A549 (cell line): ENCODE data around the gene GNB1L. TPM values are rescaled to one million over a fixed set of nuclear protein-coding genes. Genes with fewer than 3 reads are reported as not detected.

ENCODE experiments used
- ATAC-seq, 2 experiments: fragments of 200-7000 bp in 1 of 2; fragments of >200 bp in 1 of 2; cut with Nextera tagmentation in 1 of 2; cut with Tn5 transposase in 1 of 2; 3 replicates each; pipeline versions ENCODE4 v1.8.0 to v1.9.1; 2018 to 2020; ENCODE audit warnings: mild to moderate bottlenecking in 1 of 2, moderate library complexity in 1 of 2
- CTCF ChIA-PET: fragments of 300-600 bp; sonication (Branson Sonifier 250); formaldehyde crosslinking; extraction: SDS; loops from one replicate; lab custom pipeline; 2021; ENCODE audit warnings: antibody characterized with exemption, inconsistent platforms; lab: Yijun Ruan, JAX
- POLR2A ChIA-PET: fragments of 350-600 bp; formaldehyde crosslinking; extraction: SDS; loops from one replicate; lab custom pipeline; 2021; ENCODE audit warnings: antibody characterized with exemption, inconsistent platforms; lab: Yijun Ruan, JAX
- DNase-seq, 2 experiments: peaks; one replicate each; pipeline versions ENCODE4 v3.0.0 to v3.0.0-alpha.2; 2011 to 2016; ENCODE audit warnings: low read depth in 1 of 2, low spot score in 1 of 2
- FAIRE-seq: peaks from 2 replicates; lab custom pipeline; 2011; peaks lifted over from hg19 to GRCh38; lab: Jason Lieb, UNC
- H3K27ac ChIP-seq, 2 experiments: fragments of >200 bp; sonication (Bioruptor Twin); formaldehyde crosslinking; 3 replicates each; pipeline ENCODE4 v1.5.1; 2016 to 2017
- H3K4me1 ChIP-seq: fragments of >200 bp; sonication (Bioruptor Twin); formaldehyde crosslinking; 3 replicates; pipeline ENCODE4 v1.6.1; 2016
- H3K4me2 ChIP-seq: fragments of >200 bp; sonication (Bioruptor Twin); formaldehyde crosslinking; 3 replicates; pipeline ENCODE4 v1.6.1; 2016
- H3K4me3 ChIP-seq: fragments of >200 bp; sonication (Bioruptor Twin); formaldehyde crosslinking; 3 replicates; pipeline ENCODE4 v1.5.1; 2016
- H3K9me3 ChIP-seq: fragments of >200 bp; sonication (Bioruptor Twin); formaldehyde crosslinking; 3 replicates; pipeline ENCODE4 v1.6.1; 2016
- FOSB ChIP-seq: fragments of 250-450 bp; sonication (Bioruptor Pico); IDR thresholded peaks from 2 replicates; pipeline ENCODE4 v1.5.0; 2020; ENCODE audit warnings: mild to moderate bottlenecking, moderate library complexity
- FOSL2 ChIP-seq, 2 experiments: fragments of 450-650 bp in 1 of 2; fragments of >200 bp in 1 of 2; sonication (Bioruptor Twin) in 1 of 2; formaldehyde crosslinking; IDR thresholded peaks; 2 replicates each; pipeline versions ENCODE4 v1.5.0 to v1.6.1; 2016 to 2020; ENCODE audit warnings: mild to moderate bottlenecking in 1 of 2, moderate library complexity in 1 of 2
- FOXS1 ChIP-seq: fragments of 250-450 bp; sonication (Bioruptor Pico); IDR thresholded peaks from 2 replicates; pipeline ENCODE4 v1.5.0; 2020; ENCODE audit warnings: mild to moderate bottlenecking, moderate library complexity
- GATA3 ChIP-seq: IDR thresholded peaks from 2 replicates; pipeline ENCODE4 v1.6.1; 2012; ENCODE audit warnings: borderline replicate concordance
- HOXB13 ChIP-seq: fragments of 250-450 bp; sonication (Bioruptor Pico); IDR thresholded peaks from 2 replicates; pipeline ENCODE4 v1.5.0; 2020; ENCODE audit warnings: low read depth, mild to moderate bottlenecking, moderate library complexity
- JUNB ChIP-seq: fragments of >200 bp; sonication (Bioruptor Twin); formaldehyde crosslinking; IDR thresholded peaks from 2 replicates; pipeline ENCODE4 v1.6.1; 2016
- KDM1A ChIP-seq: fragments of 200-600 bp; sonication (generic); IDR thresholded peaks from 2 replicates; pipeline ENCODE4 v1.6.1; 2016; ENCODE audit warnings: low read depth, mild to moderate bottlenecking
- MYC ChIP-seq: IDR thresholded peaks from 2 replicates; pipeline ENCODE4 v1.6.1; 2012; ENCODE audit warnings: mild to moderate bottlenecking, inconsistent platforms, low read length, improper control_type of control experiment, borderline replicate concordance
- NR3C1 ChIP-seq: fragments of >200 bp; sonication (Bioruptor Twin); formaldehyde crosslinking; IDR thresholded peaks from 3 replicates; pipeline ENCODE4 v1.6.1; 2017
- PHF8 ChIP-seq: fragments of 200-600 bp; sonication (generic); IDR thresholded peaks from 2 replicates; pipeline ENCODE4 v1.6.1; 2016; ENCODE audit warnings: low read depth, mild to moderate bottlenecking, antibody characterized with exemption, moderate library complexity, borderline replicate concordance
- POLR2A ChIP-seq: IDR thresholded peaks from 2 replicates; pipeline ENCODE4 v1.6.1; 2012; ENCODE audit warnings: mild to moderate bottlenecking, low read length
- POLR2AphosphoS2 ChIP-seq: conservative IDR thresholded peaks from 2 replicates; pipeline ENCODE4 v1.6.1; 2012; ENCODE audit warnings: low read length, improper control_type of control experiment, inconsistent platforms
- RAD21 ChIP-seq, 2 experiments: fragments of >200 bp in 1 of 2; sonication (Bioruptor Twin) in 1 of 2; formaldehyde crosslinking in 1 of 2; IDR thresholded peaks in 1 of 2; conservative IDR thresholded peaks in 1 of 2; 2 replicates in 1 of 2; 3 replicates in 1 of 2; pipeline ENCODE4 v1.6.1; 2012 to 2018; ENCODE audit warnings: inconsistent platforms in 1 of 2
- RARB ChIP-seq: fragments of 250-450 bp; sonication (Bioruptor Pico); IDR thresholded peaks from 2 replicates; pipeline ENCODE4 v1.8.0; 2021; ENCODE audit warnings: mild to moderate bottlenecking, moderate library complexity
- RNF2 ChIP-seq: fragments of 200-600 bp; sonication (generic); IDR thresholded peaks from 2 replicates; pipeline ENCODE4 v1.6.1; 2016; ENCODE audit warnings: low read depth, mild to moderate bottlenecking, antibody characterized with exemption, moderate library complexity, borderline replicate concordance
- SMC3 ChIP-seq: fragments of >200 bp; sonication (Bioruptor Twin); formaldehyde crosslinking; IDR thresholded peaks from 3 replicates; pipeline ENCODE4 v1.6.1; 2018; ENCODE audit warnings: inconsistent platforms
- SREBF2 ChIP-seq: fragments of 450-650 bp; IDR thresholded peaks from 2 replicates; pipeline ENCODE4 v1.6.1; 2014; ENCODE audit warnings: mild to moderate bottlenecking, moderate library complexity
- ZC3H11A ChIP-seq: fragments of 450-650 bp; IDR thresholded peaks from 2 replicates; pipeline ENCODE4 v1.6.1; 2014; ENCODE audit warnings: antibody characterized with exemption, mild to moderate bottlenecking
- ZSCAN20 ChIP-seq: fragments of 250-450 bp; sonication (Bioruptor Pico); IDR thresholded peaks from 2 replicates; pipeline ENCODE4 v1.8.0; 2022; ENCODE audit warnings: mild to moderate bottlenecking, moderate library complexity
- WGBS: methylation state at CpG from one replicate; pipeline ENCODE4 v1.1.6; 2017; ENCODE audit errors: missing lambda C conversion rate; 5-methylcytosine and 5-hydroxymethylcytosine counted together
- polyA plus RNA-seq, 4 experiments: library from polyadenylated mRNA; depleted of rRNA in 3 of 4; stranded (reverse); fragments of >200 nt; fragmentation: RNase III in 1 of 4; extraction: RNeasy Plus Mini Kit Qiagen cat#74134 plus additional on column Dnase treatment in 1 of 4; gene quantifications; 2 replicates in 3 of 4; 3 replicates in 1 of 4; pipeline ENCODE4 v1.2.3, GENCODE V29; 2011 to 2017
- TF ChIP-seq, protein P1 (sequence below): fragments of 450-650 bp; IDR thresholded peaks from 2 replicates; pipeline ENCODE4 v1.6.1; 2014; ENCODE audit warnings: antibody characterized with exemption
- TF ChIP-seq, protein P2 (sequence below): fragments of >200 bp; sonication (Bioruptor Twin); formaldehyde crosslinking; IDR thresholded peaks from 3 replicates; pipeline ENCODE4 v1.6.1; 2016
- TF ChIP-seq, protein P3 (sequence below): fragments of 250-450 bp; sonication (Bioruptor Pico); IDR thresholded peaks from 2 replicates; pipeline ENCODE4 v1.5.0; 2020; ENCODE audit warnings: low read depth, mild to moderate bottlenecking, moderate library complexity

Gene GNB1L
- polyA plus RNA-seq, 2 of the 4 experiments (the other 2 are of a cell fraction) = 1.8 to 10.3 TPM

DNA sequence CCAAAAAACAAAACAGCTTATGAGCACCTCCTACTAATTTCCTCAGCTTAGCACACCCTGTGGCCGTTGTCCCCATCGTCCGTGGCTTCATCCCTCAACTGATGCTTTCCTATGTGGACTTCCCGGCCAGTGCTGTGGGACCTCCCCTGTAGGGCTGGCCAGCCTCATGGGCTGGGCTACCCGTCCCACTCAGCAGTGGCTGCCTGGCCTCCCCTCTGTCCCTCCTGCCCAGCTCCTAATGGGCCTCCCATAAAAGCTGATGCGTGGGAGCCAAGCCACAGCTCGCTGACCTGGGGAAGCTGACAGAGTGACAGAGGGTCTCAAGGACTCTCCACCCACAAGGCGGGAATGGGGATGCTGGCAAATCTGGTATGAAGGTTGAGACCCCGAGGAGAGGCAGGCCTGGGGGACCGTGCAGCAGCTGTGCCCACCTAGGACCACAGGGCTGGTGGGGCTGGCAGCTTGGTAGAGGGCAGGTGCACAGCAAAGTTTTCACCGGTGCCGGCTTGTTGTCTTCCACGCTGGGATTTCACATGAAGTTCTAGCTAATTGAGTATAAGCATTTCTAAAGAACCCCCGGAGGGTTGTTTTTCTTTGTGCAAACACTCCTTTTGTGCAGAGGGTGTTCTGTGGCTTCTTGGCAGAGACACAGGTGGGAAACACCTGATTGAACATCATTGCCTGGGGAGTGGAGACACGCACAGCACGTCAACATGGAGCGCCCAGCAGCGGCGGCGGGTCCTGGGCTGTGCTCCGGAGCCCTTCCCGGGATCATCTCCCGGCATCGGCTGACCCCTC, 70.9 kb downstream of the GNB1L start:
- H3K4me1 ChIP-seq = no peaks in the 10 kb centered on the region
- no peak for FAIRE-seq
- POLR2A ChIA-PET = no interaction called here
- no peak overlapping the region for H3K27ac ChIP-seq
- DNase-seq = no peak
- H3K9me3 ChIP-seq = no peaks in the 10 kb centered on the region
- ATAC-seq = no peak
- H3K4me3 ChIP-seq = no peak overlapping the region
- 90% methylated on average over 11 of the region's 24 CpGs for WGBS
- no peak for TF ChIP-seq FOSB
- no peak for TF ChIP-seq POLR2A
- TF ChIP-seq FOSL2 (IDR thresholded peaks at IDR 0.05) = no peak
- TF ChIP-seq FOSL2 (CRISPR knock-in tag; IDR thresholded peaks at IDR 0.05) = no peak
- no peak for TF ChIP-seq RNF2
- no peak for TF ChIP-seq ZC3H11A
- TF ChIP-seq, protein P1, sequence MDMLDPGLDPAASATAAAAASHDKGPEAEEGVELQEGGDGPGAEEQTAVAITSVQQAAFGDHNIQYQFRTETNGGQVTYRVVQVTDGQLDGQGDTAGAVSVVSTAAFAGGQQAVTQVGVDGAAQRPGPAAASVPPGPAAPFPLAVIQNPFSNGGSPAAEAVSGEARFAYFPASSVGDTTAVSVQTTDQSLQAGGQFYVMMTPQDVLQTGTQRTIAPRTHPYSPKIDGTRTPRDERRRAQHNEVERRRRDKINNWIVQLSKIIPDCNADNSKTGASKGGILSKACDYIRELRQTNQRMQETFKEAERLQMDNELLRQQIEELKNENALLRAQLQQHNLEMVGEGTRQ = no peak
- TF ChIP-seq NR3C1 = no peak
- no peak for TF ChIP-seq SMC3
- no peak for TF ChIP-seq RAD21 (conservative IDR thresholded peaks at IDR 0.05 in 1 of 2, IDR thresholded peaks at IDR 0.05 in 1 of 2)
- no peak for TF ChIP-seq RARB
- TF ChIP-seq FOXS1 (CRISPR knock-in tag) = no peak
- TF ChIP-seq, protein P2, sequence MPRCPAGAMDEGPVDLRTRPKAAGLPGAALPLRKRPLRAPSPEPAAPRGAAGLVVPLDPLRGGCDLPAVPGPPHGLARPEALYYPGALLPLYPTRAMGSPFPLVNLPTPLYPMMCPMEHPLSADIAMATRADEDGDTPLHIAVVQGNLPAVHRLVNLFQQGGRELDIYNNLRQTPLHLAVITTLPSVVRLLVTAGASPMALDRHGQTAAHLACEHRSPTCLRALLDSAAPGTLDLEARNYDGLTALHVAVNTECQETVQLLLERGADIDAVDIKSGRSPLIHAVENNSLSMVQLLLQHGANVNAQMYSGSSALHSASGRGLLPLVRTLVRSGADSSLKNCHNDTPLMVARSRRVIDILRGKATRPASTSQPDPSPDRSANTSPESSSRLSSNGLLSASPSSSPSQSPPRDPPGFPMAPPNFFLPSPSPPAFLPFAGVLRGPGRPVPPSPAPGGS = no peak
- no peak for TF ChIP-seq POLR2AphosphoS2
- CTCF ChIA-PET = interaction anchor here (0.7 to 1.0 kb wide), 3 partner anchors 10 to 53 kb away, joined by 3 read pairs; no protein-coding TSS in a partner anchor
- H3K4me2 ChIP-seq = no peak overlapping the region

DNA sequence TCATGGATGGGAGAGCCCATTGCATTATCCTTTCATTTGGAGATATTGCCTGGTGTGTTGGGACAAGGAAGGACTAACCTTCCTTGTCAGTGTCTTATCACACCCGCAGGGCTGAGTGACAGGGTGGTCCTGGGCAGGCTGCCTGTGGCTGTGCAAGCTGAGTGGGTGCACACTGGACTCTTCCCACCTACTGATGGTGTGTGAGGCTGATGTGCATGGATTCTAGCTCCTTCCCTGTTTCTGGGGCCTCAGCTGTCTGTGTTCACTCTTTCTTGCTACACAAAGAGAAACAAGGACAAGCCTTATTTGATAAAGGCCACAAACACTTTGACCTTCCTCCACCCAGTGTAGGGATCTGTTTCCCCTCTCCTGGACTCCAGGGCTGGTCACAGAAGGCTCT, 72.1 kb downstream of the GNB1L start:
- H3K4me2 ChIP-seq = no peak overlapping the region
- H3K4me1 ChIP-seq = no peaks in the 10 kb centered on the region
- ChIA-PET POLR2A (no interaction called here), CTCF (interaction anchor here (1.0 to 1.5 kb wide), 3 partner anchors 11 to 128 kb away, joined by 3 to 6 read pairs (median 3); no protein-coding TSS in a partner anchor)
- TF ChIP-seq, protein P3, sequence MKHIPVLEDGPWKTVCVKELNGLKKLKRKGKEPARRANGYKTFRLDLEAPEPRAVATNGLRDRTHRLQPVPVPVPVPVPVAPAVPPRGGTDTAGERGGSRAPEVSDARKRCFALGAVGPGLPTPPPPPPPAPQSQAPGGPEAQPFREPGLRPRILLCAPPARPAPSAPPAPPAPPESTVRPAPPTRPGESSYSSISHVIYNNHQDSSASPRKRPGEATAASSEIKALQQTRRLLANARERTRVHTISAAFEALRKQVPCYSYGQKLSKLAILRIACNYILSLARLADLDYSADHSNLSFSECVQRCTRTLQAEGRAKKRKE (CRISPR knock-in tag) = no peak
- TF ChIP-seq SREBF2 = no peak
- no peaks in the 10 kb centered on the region for H3K9me3 ChIP-seq
- WGBS = 100% methylated on average over 1 of the region's 1 CpG
- ATAC-seq = no peak
- no peak for FAIRE-seq
- H3K4me3 ChIP-seq = no peak overlapping the region
- H3K27ac ChIP-seq = no peak overlapping the region
- no peak for DNase-seq

DNA sequence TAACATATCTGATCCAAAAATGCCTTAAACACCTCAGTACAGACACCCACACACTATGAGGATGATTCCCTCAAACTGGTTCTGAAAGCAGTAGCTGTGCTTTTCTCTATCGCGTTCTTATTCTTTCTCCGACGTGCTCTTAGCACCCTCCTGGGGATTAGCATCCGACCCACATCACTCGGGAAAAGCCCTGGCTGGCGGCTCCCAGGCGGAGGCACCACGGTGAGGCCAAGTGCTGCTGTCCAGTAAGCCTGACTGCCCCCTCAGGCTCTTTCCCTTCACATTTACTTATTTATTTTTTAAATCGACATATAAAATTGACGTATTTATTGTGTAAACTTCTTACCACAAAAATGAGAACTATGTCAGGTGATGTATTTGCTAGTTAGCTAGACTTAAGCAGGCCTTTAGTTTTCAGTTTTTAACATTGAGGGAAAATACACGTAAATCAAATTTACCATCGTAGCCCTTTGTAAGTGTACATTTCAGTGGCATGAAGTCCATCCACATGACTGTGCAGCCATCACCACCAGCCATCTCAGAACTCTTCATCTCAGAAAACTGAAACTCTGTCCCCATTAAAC, 74.9 kb downstream of the GNB1L start:
- H3K9me3 ChIP-seq = no peaks in the 10 kb centered on the region
- FAIRE-seq = no peak
- H3K27ac ChIP-seq = no peak overlapping the region
- H3K4me3 ChIP-seq = no peak overlapping the region
- no peak overlapping the region for H3K4me2 ChIP-seq
- CTCF ChIA-PET = interaction anchor here (0.9 to 2.7 kb wide), 4 partner anchors 10 to 72 kb away, joined by 3 to 8 read pairs (median 4); no protein-coding TSS in a partner anchor
- H3K4me1 ChIP-seq = no peaks in the 10 kb centered on the region
- no peak for ATAC-seq
- TF ChIP-seq GATA3 (no peak), RAD21 (conservative IDR thresholded peaks at IDR 0.05 in 1 of 2, IDR thresholded peaks at IDR 0.05 in 1 of 2) (no peak), SREBF2 (no peak), HOXB13 (CRISPR knock-in tag) (no peak), PHF8 (no peak), MYC (no peak), KDM1A (no peak), ZSCAN20 (no peak), JUNB (no peak)
- TF ChIP-seq, protein P3 (CRISPR knock-in tag) = no peak
- 87% methylated on average over 13 of the region's 13 CpGs for WGBS
- POLR2A ChIA-PET = no interaction called here
- no peak for DNase-seq
